K562 (cell line): ENCODE data around the gene CDSN. TPM values are rescaled to one million over a fixed set of nuclear protein-coding genes. Genes with fewer than 3 reads are reported as not detected.

Experiments
- ARID3B ChIP-seq: fragments of 250-450 bp; sonication (Bioruptor Pico); IDR thresholded peaks from 2 replicates; pipeline ENCODE4 v1.4.0; 2020; ENCODE audit warnings: borderline replicate concordance
- ATF1 ChIP-seq, 2 experiments: fragments of 450-650 bp in 1 of 2; IDR thresholded peaks; 2 replicates each; pipeline ENCODE4 v1.6.1; 2016; ENCODE audit warnings: missing compliant biosample characterization in 1 of 2, missing genetic modification characterization in 1 of 2
- ATF4 ChIP-seq: fragments of 450-650 bp; formaldehyde crosslinking; IDR thresholded peaks from 2 replicates; pipeline ENCODE4 v1.4.0; 2022; ENCODE audit warnings: mild to moderate bottlenecking, moderate library complexity
- GATAD2A ChIP-seq: fragments of 450-650 bp; IDR thresholded peaks from 2 replicates; pipeline ENCODE4 v1.6.1; 2017
- HDAC6 ChIP-seq: IDR thresholded peaks from 2 replicates; pipeline ENCODE4 v1.6.1; 2012; ENCODE audit warnings: low read depth, mild to moderate bottlenecking, control low read depth, inconsistent platforms, low read length, moderate library complexity
- HNRNPLL ChIP-seq: fragments of 200-400 bp; formaldehyde crosslinking; IDR thresholded peaks from 2 replicates; pipeline ENCODE4 v1.6.1; 2017; ENCODE audit warnings: low read length, low read depth, mild to moderate bottlenecking; ENCODE audit not compliant: poor library complexity, severe bottlenecking
- JUN ChIP-seq, 2 experiments: sonication (generic) in 1 of 2; formaldehyde crosslinking in 1 of 2; IDR thresholded peaks; 2 replicates each; pipeline versions ENCODE4 v1.6.1 to v1.8.0; 2012 to 2022; ENCODE audit warnings: borderline replicate concordance in 2 of 2, mild to moderate bottlenecking in 2 of 2, improper control_type of control experiment in 1 of 2, low read depth in 1 of 2, low read length in 1 of 2, missing genetic modification reagents in 1 of 2
- KLF16 ChIP-seq: IDR thresholded peaks from 2 replicates; pipeline ENCODE4 v1.6.1; 2016; ENCODE audit warnings: antibody characterized with exemption
- L3MBTL2 ChIP-seq: fragments of 450-650 bp; IDR thresholded peaks from 2 replicates; pipeline ENCODE4 v1.6.1; 2016; ENCODE audit warnings: mild to moderate bottlenecking, moderate library complexity
- MAX ChIP-seq: sonication (generic); formaldehyde crosslinking; IDR thresholded peaks from 2 replicates; pipeline ENCODE4 v1.9.0; 2022; ENCODE audit warnings: mild to moderate bottlenecking, missing genetic modification reagents
- MCM7 ChIP-seq, 2 experiments: fragments of 450-650 bp; IDR thresholded peaks; 2 replicates each; pipeline ENCODE4 v1.6.1; 2016 to 2018
- NR4A1 ChIP-seq, 2 experiments: fragments of 250-450 bp in 1 of 2; fragments of 450-650 bp in 1 of 2; sonication (Bioruptor Pico) in 1 of 2; IDR thresholded peaks; 2 replicates each; pipeline versions ENCODE4 v1.4.0 to v1.6.1; 2016 to 2020; ENCODE audit warnings: mild to moderate bottlenecking in 2 of 2, missing compliant biosample characterization in 1 of 2, missing genetic modification characterization in 1 of 2, moderate library complexity in 1 of 2
- SRSF9 ChIP-seq: fragments of 200-400 bp; formaldehyde crosslinking; IDR thresholded peaks from 2 replicates; pipeline ENCODE4 v1.6.1; 2017; ENCODE audit warnings: low read depth, low read length, borderline replicate concordance
- TAF7 ChIP-seq: fragments of 450-650 bp; IDR thresholded peaks from 2 replicates; pipeline ENCODE4 v1.6.1; 2016; ENCODE audit warnings: missing genetic modification characterization, missing compliant biosample characterization
- THRA ChIP-seq: fragments of 450-650 bp; IDR thresholded peaks from 2 replicates; pipeline ENCODE4 v1.6.1; 2017; ENCODE audit warnings: mild to moderate bottlenecking, moderate library complexity
- TOE1 ChIP-seq, 2 experiments: fragments of 450-650 bp in 1 of 2; sonication (generic) in 1 of 2; formaldehyde crosslinking in 1 of 2; IDR thresholded peaks; 2 replicates each; pipeline versions ENCODE4 v1.7.1 to v1.8.0; 2016 to 2022; ENCODE audit warnings: borderline replicate concordance in 2 of 2, mild to moderate bottlenecking in 2 of 2, antibody characterized with exemption in 1 of 2, inconsistent platforms in 1 of 2, low read depth in 1 of 2, missing genetic modification reagents in 1 of 2, moderate library complexity in 1 of 2
- ZBTB26 ChIP-seq: fragments of 450-650 bp; formaldehyde crosslinking; IDR thresholded peaks from 2 replicates; pipeline ENCODE4 v1.4.0; 2022; ENCODE audit warnings: missing genetic modification characterization
- ZFX ChIP-seq: sonication (generic); formaldehyde crosslinking; IDR thresholded peaks from 2 replicates; pipeline ENCODE4 v1.8.0; 2022; ENCODE audit warnings: mild to moderate bottlenecking, missing genetic modification reagents, moderate library complexity
- ZNF23 ChIP-seq: fragments of 250-450 bp; sonication (Bioruptor Pico); IDR thresholded peaks from 2 replicates; pipeline ENCODE4 v1.4.0; 2020; ENCODE audit warnings: mild to moderate bottlenecking
- ZNF740 ChIP-seq, 3 experiments: fragments of 200-800 bp in 1 of 3; sonication (Bioruptor generic) in 1 of 3; sonication (generic) in 1 of 3; formaldehyde crosslinking in 1 of 3; IDR thresholded peaks; 2 replicates each; pipeline versions ENCODE4 v1.6.1 to v1.8.0; 2016 to 2022; ENCODE audit warnings: mild to moderate bottlenecking in 2 of 3, missing compliant biosample characterization in 2 of 3, missing genetic modification characterization in 2 of 3, missing genetic modification reagents in 1 of 3
- polyA plus RNA-seq, 8 experiments: library from polyadenylated mRNA; depleted of rRNA in 4 of 8; stranded (reverse) in 5 of 8; unstranded in 3 of 8; fragments of >200 nt; fragmentation: Nextera tagmentation in 2 of 8; fragmentation: Illumina TruSeq in 1 of 8; extraction: Ambion mirVana in 2 of 8; extraction: Trizol in 1 of 8; gene quantifications; 2 replicates each; pipeline versions ENCODE4 v1.2.1 to v1.2.3, GENCODE V29; 2011 to 2014; ENCODE audit warnings: inconsistent platforms in 1 of 8, missing spikeins in 1 of 8
- total RNA-seq, 7 experiments: library from RNA; depleted of rRNA in 6 of 7; stranded (reverse); fragments of >200 nt in 6 of 7; fragmentation: Illumina TruSeq in 2 of 7; extraction: Trizol in 2 of 7; gene quantifications; 2 replicates each; pipeline versions ENCODE4 v1.2.1 to v1.2.3, GENCODE V29; 2011 to 2021; ENCODE audit warnings: low replicate concordance in 1 of 7

CDSN gene
- total and polyA plus RNA-seq, 9 of the 15 experiments (the other 6 are each of a cell fraction or from before 2014, with no cell fraction given): not detected

- TF ChIP-seq TOE1 (IDR thresholded peaks at IDR 0.05; ENCODE audit: borderline replicate concordance): no peak
- no peak for TF ChIP-seq TOE1 (CRISPR knock-in tag; IDR thresholded peaks at IDR 0.05; ENCODE audit: borderline replicate concordance, low read depth)
- no peak for TF ChIP-seq KLF16
- TF ChIP-seq MCM7 (IDR thresholded peaks at IDR 0.05): no peak
- TF ChIP-seq L3MBTL2: no peak
- TF ChIP-seq ZFX: no peak
- no peak for TF ChIP-seq ZNF23 (CRISPR knock-in tag)
- TF ChIP-seq THRA: no peak
- TF ChIP-seq TAF7 (tag): peak; percentile 84
- TF ChIP-seq NR4A1 (CRISPR knock-in tag; IDR thresholded peaks at IDR 0.05): no peak
- no peak for TF ChIP-seq NR4A1 (tag; IDR thresholded peaks at IDR 0.05)
- no peak for TF ChIP-seq ATF1 (CRISPR knock-in tag; IDR thresholded peaks at IDR 0.05)
- TF ChIP-seq ATF1 (tag; IDR thresholded peaks at IDR 0.05): no peak
- TF ChIP-seq ZBTB26 (CRISPR knock-in tag): peak; percentile 84; the same call in 1 of the 2 replicates
- no peak for TF ChIP-seq ARID3B (CRISPR knock-in tag)
- TF ChIP-seq HDAC6: no peak
- TF ChIP-seq ZNF740 (CRISPR knock-in tag; IDR thresholded peaks at IDR 0.05): no peak
- no peak for TF ChIP-seq ZNF740 (tag; IDR thresholded peaks at IDR 0.05)
- TF ChIP-seq GATAD2A: 0 out of 2 replicates have a peak, but pooled peaks have one; percentile 13
- TF ChIP-seq MAX (CRISPR knock-in tag): 0 out of 2 replicates have a peak, but pooled peaks have one; percentile 24
- TF ChIP-seq ATF4 (CRISPR knock-in tag): no peak
- TF ChIP-seq HNRNPLL: no peak
- no peak for TF ChIP-seq JUN (IDR thresholded peaks at IDR 0.05; ENCODE audit: borderline replicate concordance, low read depth, low read length)
- 0 out of 2 replicates have a peak, but pooled peaks have one; percentile 24 for TF ChIP-seq JUN (CRISPR knock-in tag; IDR thresholded peaks at IDR 0.05; ENCODE audit: borderline replicate concordance)
- no peak for TF ChIP-seq SRSF9
These were observed 37.4 kb upstream of the CDSN start, which contains the start of gene CCHCR1 (continued) for GRCh38 chr6:31157513-31158139.
